RWPE1 (cell line): ENCODE data around the gene COL19A1.

Source experiments
- CTCF ChIA-PET: fragments of 350-600 bp; sonication (Branson Sonifier 250); formaldehyde crosslinking; extraction: SDS; loops from one replicate; lab custom pipeline; 2021; lab: Yijun Ruan, JAX
- POLR2A ChIA-PET: fragments of 400-600 bp; formaldehyde crosslinking; extraction: SDS; loops from one replicate; lab custom pipeline; 2020; ENCODE audit warnings: antibody characterized with exemption; ENCODE audit not compliant: low non-redundant PET; lab: Yijun Ruan, JAX
- DNase-seq: peaks from one replicate; pipeline ENCODE4 v3.0.0; 2012; ENCODE audit warnings: low spot score
- H3K27ac ChIP-seq: fragments of 450-650 bp; 2 replicates; pipeline ENCODE4 v1.5.1; 2017
- TF ChIP-seq, protein P1 (sequence below): fragments of 450-650 bp; conservative IDR thresholded peaks from 2 replicates; pipeline ENCODE4 v1.5.1; 2017; ENCODE audit warnings: low read depth, mild to moderate bottlenecking

The COL19A1 gene

DNA sequence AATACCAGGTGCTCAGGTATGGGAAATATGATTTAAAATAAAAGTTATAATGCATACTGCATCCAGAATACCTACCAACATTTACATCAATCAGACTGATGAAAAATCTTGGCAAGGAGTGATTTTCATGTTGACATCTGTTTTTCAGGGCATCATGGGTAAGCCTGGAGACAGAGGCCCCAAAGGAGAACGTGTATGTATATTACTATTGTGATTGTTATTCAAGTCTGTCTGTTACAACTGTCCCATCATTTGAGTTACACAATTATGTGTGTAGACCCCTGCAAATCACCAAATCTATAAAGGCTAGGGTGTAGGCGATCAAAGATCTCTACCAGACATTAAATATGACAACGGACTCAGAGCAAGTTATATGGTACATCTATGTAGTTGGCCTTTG is 318.4 kb downstream of the COL19A1 start:
- no peak for DNase-seq
- TF ChIP-seq, protein P1, sequence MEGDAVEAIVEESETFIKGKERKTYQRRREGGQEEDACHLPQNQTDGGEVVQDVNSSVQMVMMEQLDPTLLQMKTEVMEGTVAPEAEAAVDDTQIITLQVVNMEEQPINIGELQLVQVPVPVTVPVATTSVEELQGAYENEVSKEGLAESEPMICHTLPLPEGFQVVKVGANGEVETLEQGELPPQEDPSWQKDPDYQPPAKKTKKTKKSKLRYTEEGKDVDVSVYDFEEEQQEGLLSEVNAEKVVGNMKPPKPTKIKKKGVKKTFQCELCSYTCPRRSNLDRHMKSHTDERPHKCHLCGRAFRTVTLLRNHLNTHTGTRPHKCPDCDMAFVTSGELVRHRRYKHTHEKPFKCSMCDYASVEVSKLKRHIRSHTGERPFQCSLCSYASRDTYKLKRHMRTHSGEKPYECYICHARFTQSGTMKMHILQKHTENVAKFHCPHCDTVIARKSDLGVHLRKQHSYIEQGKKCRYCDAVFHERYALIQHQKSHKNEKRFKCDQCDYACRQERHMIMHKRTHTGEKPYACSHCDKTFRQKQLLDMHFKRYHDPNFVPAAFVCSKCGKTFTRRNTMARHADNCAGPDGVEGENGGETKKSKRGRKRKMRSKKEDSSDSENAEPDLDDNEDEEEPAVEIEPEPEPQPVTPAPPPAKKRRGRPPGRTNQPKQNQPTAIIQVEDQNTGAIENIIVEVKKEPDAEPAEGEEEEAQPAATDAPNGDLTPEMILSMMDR = no peak
- H3K27ac ChIP-seq = no peak overlapping the region
- CTCF ChIA-PET = no interaction called here
- POLR2A ChIA-PET = no interaction called here

DNA sequence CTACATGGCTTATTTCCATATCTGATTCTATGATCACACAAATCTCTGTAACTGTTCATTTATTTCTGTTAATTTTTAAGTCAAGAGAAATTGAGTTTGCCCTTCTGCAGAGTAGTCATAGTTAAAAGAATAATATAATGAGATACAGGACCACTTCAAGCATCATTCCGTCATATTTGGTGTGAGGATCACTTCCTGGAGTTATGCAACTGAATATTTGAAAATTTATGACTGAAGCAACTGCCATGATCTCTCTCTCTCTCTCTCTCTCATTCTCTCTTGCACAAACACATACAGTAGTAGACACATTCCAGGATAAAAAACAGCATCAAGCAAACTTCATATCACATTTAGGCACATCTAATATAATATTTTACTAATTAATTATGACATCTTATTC is 320.1 kb downstream of the COL19A1 start:
- TF ChIP-seq, protein P1 = no peak
- H3K27ac ChIP-seq = no peak overlapping the region
- ChIA-PET CTCF (no interaction called here), POLR2A (no interaction called here)
- DNase-seq = no peak

DNA sequence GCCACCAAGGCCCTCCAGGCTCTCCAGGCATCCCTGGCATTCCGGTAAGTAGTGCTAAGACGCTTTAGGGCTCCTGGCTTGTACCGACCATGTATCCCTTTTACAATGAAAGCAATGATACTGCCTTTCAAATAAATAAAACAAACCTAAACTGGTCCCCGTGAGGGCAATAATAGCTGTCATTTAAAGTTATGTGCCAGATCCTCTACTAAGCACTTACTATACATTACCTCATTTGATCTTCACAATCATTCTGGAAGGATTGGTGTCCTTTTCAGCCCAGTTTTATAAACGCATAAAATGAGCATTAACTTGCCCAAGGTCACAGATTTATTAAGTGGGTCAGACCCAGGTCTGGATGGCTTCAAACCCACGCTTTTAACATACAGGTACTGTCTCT is 321.8 kb downstream of the COL19A1 start:
- H3K27ac ChIP-seq = no peak overlapping the region
- ChIA-PET POLR2A (no interaction called here), CTCF (no interaction called here)
- TF ChIP-seq, protein P1 = no peak
- DNase-seq = no peak

DNA sequence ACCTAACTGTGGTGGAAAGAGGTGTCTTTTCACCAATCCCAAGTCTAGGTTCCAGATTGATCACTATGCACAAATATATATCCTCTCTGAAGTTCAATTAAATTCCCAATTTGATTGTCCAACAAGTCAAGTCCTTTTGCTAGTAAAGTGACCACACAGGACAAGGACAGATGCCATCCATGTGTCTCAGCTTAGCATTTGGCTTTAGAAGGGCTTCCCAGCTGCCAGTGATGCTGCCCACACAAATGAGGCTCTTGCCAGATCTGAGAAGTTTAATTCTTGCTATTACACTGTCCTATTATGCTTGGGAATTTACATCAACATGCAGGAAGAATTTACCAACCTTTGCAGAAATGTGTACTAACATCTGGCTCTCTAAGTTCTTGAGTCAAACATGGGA is 328.1 kb downstream of the COL19A1 start:
- CTCF ChIA-PET = no interaction called here
- TF ChIP-seq, protein P1 = no peak
- no peak for DNase-seq
- no peak overlapping the region for H3K27ac ChIP-seq
- POLR2A ChIA-PET = no interaction called here

DNA sequence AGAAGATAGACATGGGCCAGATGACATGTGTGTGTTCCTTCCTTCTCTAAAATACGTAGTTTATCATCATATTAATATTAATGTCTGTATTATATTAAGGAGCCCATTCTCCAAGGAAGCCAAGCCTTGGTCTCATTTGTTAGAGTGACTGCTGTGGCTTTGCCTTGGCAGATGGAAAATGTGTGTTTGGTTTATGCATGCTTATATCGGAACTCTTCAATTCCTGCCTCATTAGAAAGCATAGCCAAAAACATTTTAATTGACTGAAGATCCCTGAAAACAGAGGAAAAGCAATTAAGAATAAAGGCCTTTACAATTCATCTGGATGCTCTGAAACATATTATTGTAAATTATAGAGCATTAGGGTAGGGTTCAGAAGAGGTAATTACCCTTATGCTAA is 330.2 kb downstream of the COL19A1 start:
- DNase-seq = no peak
- H3K27ac ChIP-seq = no peak overlapping the region
- CTCF ChIA-PET = no interaction called here
- TF ChIP-seq, protein P1 = no peak
- POLR2A ChIA-PET = no interaction called here

DNA sequence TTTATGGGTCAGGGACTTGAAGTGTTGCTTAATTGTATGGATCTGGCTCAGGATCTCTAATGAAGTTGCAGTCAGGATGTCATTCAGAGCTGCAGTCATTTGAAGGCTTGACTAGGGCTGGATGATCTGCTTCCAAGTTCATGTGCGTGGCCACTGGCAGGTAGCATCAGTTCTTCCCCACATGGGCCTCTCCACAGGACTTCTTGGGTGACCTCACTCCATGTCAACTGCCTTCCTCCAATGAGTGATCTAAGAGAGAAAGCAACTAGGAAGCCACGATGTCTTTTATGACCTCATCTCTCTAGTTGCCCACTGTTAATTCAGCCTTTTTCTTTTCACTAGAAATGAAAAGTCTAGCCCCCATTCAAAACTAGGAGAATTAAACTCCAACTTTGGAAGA is 332.4 kb downstream of the COL19A1 start:
- no peak overlapping the region for H3K27ac ChIP-seq
- TF ChIP-seq, protein P1 = no peak
- ChIA-PET CTCF (no interaction called here), POLR2A (no interaction called here)
- DNase-seq = no peak

DNA sequence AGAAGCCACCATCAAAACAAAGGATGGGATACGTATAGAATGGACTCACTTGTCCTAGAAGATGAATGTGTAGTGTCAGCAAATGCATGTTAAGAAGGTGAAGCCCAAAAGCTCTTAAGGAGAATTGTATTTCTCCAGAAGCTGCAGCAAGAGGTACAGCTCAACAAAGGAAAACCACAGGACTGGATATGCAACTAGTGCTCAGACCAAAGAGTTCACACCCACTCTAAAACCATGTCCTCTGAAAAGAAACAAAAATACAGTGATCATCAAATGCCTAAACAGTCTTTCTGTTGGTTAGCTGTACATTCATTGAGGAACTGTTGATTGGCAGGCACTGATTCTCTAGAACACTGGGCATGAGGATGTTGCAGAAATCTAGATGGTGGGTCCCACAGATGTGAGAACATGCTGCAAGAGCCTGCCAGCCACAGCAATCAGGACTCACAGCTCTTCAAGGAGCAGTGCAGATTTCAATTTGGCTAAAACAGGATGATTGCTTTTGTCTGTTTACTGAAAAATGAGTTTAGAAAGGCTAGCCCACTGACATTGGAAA is 342.0 kb downstream of the COL19A1 start:
- ChIA-PET CTCF (interaction anchor here (1.2 kb wide), 1 partner anchor 12 kb away, joined by 4 read pairs; no protein-coding TSS in a partner anchor), POLR2A (no interaction called here)
- TF ChIP-seq, protein P1 = no peak
- DNase-seq = no peak
- H3K27ac ChIP-seq = no peak overlapping the region
